Prostate gland (tissue), 2 donors: ENCODE results near the gene CCDC69. TPM values are rescaled to one million over a fixed set of nuclear protein-coding genes. Genes with fewer than 3 reads are reported as not detected.

Source experiments
- DNase-seq: peaks from one replicate; pipeline ENCODE4 v3.0.0-alpha.2; 2019; ENCODE audit warnings: low spot score
- H3K27ac ChIP-seq, 2 donors: fragments of 200-600 bp; sonication (generic); 2 replicates each; pipeline ENCODE4 v1.5.1; 2017 to 2019
- H3K27me3 ChIP-seq: fragments of 200-600 bp; sonication (generic); replicated peaks from 2 replicates; pipeline ENCODE4 v1.5.1; 2019; ENCODE audit not compliant: insufficient read depth
- H3K36me3 ChIP-seq, 2 donors: fragments of 200-600 bp; sonication (generic); 1 replicate in 1 of 2; 2 replicates in 1 of 2; pipeline versions ENCODE4 v1.5.1 to v1.8.1; 2017 to 2019
- H3K4me1 ChIP-seq: fragments of 200-600 bp; sonication (generic); replicated peaks from 2 replicates; pipeline ENCODE4 v1.5.1; 2019
- H3K4me3 ChIP-seq, 2 donors: fragments of 200-600 bp; sonication (generic); 2 replicates each; pipeline ENCODE4 v1.5.1; 2017 to 2019
- H3K9me3 ChIP-seq: fragments of 200-600 bp; sonication (generic); 2 replicates; pipeline ENCODE4 v1.5.1; 2017
- POLR2A ChIP-seq: fragments of 450-650 bp; IDR thresholded peaks from one replicate; pipeline ENCODE4 v1.6.1; 2016; ENCODE audit warnings: antibody characterized with exemption, mild to moderate bottlenecking
- POLR2AphosphoS5 ChIP-seq: sonication (generic); formaldehyde crosslinking; IDR thresholded peaks from one replicate; pipeline ENCODE4 v1.6.1; 2017; ENCODE audit warnings: antibody characterized with exemption
- WGBS: methylation state at CpG from one replicate; pipeline ENCODE4 v1.1.5; 2018; 5-methylcytosine and 5-hydroxymethylcytosine counted together
- intact Hi-C: fragments of 100-400 bp; cut with DNase I; formaldehyde crosslinking; loops from one replicate; pipeline ENCODE4 v1.14.2; 2022
- total RNA-seq, 2 donors: library from RNA; depleted of rRNA; stranded (reverse); fragments of >200 nt; gene quantifications; one replicate each; pipeline ENCODE4 v1.1.0, GENCODE V29; 2016
- TF ChIP-seq, protein P1 (sequence below), 4 experiments: fragments of 200-600 bp in 2 of 4; fragments of 450-650 bp in 2 of 4; sonication (generic) in 2 of 4; IDR thresholded peaks; 1 replicate in 3 of 4; 2 replicates in 1 of 4; pipeline ENCODE4 v1.5.1; 2016 to 2019; ENCODE audit warnings: antibody characterized with exemption in 4 of 4, mild to moderate bottlenecking in 2 of 4, moderate library complexity in 2 of 4

The CCDC69 gene
- total RNA-seq, 2 donors from 2014 or later: 28.2 to 53.8 TPM

- H3K4me1 ChIP-seq: no peaks in the 10 kb centered on the region
- no peaks in the 10 kb centered on the region for H3K9me3 ChIP-seq
- H3K36me3 ChIP-seq: no peaks in the 10 kb centered on the region
- no peak for DNase-seq
- no peak for TF ChIP-seq POLR2AphosphoS5
- H3K4me3 ChIP-seq: no peak overlapping the region
- H3K27me3 ChIP-seq: no peaks in the 10 kb centered on the region
- WGBS: 97% methylated on average over 1 of the region's 1 CpG
- H3K27ac ChIP-seq: no peak overlapping the region
- intact Hi-C loops: no loop called here
These were observed 32.2 kb downstream of the CCDC69 start for GRCh38 chr5:151191661-151192060.

GRCh38 chr5:151189151-151189550 lies 34.7 kb downstream of the CCDC69 start:
- Histone ChIP-seq H3K4me1 (no peaks in the 10 kb centered on the region), H3K9me3 (no peaks in the 10 kb centered on the region), H3K27me3 (no peaks in the 10 kb centered on the region), H3K36me3 (no peaks in the 10 kb centered on the region), H3K4me3 (no peak overlapping the region), H3K27ac (no peak overlapping the region)
- 92% methylated on average over 2 of the region's 2 CpGs for WGBS
- intact Hi-C loops: loop anchor here (10.0 kb wide), 1 partner anchor 106 kb away; no protein-coding TSS in a partner anchor
- TF ChIP-seq, protein P1, sequence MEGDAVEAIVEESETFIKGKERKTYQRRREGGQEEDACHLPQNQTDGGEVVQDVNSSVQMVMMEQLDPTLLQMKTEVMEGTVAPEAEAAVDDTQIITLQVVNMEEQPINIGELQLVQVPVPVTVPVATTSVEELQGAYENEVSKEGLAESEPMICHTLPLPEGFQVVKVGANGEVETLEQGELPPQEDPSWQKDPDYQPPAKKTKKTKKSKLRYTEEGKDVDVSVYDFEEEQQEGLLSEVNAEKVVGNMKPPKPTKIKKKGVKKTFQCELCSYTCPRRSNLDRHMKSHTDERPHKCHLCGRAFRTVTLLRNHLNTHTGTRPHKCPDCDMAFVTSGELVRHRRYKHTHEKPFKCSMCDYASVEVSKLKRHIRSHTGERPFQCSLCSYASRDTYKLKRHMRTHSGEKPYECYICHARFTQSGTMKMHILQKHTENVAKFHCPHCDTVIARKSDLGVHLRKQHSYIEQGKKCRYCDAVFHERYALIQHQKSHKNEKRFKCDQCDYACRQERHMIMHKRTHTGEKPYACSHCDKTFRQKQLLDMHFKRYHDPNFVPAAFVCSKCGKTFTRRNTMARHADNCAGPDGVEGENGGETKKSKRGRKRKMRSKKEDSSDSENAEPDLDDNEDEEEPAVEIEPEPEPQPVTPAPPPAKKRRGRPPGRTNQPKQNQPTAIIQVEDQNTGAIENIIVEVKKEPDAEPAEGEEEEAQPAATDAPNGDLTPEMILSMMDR (IDR thresholded peaks at IDR 0.05): no peak
- TF ChIP-seq POLR2AphosphoS5 (no peak), POLR2A (no peak)
- DNase-seq: no peak

DNA sequence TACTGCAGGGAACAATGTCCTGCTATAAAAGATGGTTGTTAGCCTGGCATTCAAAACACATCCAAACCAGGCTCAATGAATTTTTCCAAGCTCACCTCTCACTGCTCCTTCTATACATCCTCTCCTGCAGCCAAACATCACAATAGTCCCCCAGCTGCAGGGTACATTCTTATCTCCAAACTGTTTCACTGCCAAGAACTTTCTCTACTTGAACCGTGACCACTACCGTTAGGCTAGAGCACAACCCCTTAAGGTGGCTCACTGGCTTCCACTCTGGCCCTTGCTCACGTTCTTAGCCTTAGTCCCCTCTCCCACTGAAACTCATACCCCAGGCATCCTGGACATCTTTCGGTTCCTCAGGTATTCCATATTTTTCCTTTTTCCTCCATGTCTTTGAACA lies 37.4 kb downstream of the CCDC69 start:
- WGBS: 74% methylated on average over 4 of the region's 4 CpGs
- intact Hi-C loops: loop anchor here (10.0 kb wide), 1 partner anchor 108 kb away; no protein-coding TSS in a partner anchor
- Histone ChIP-seq H3K9me3 (no peaks in the 10 kb centered on the region), H3K36me3 (no peaks in the 10 kb centered on the region), H3K27ac (no peak overlapping the region), H3K4me1 (no peaks in the 10 kb centered on the region), H3K4me3 (no peak overlapping the region), H3K27me3 (no peaks in the 10 kb centered on the region)
- TF ChIP-seq POLR2A: no peak
- no peak for DNase-seq

- Histone ChIP-seq H3K4me3 (no peak overlapping the region), H3K9me3 (no peaks in the 10 kb centered on the region), H3K27me3 (no peaks in the 10 kb centered on the region), H3K4me1 (no peaks in the 10 kb centered on the region), H3K36me3 (no peaks in the 10 kb centered on the region), H3K27ac (no peak overlapping the region)
- TF ChIP-seq, protein P1 (IDR thresholded peaks at IDR 0.05): no peak
- no peak for TF ChIP-seq POLR2A
- no peak for TF ChIP-seq POLR2AphosphoS5
- intact Hi-C loops: loop anchor here (10.0 kb wide), 1 partner anchor 109 kb away; no protein-coding TSS in a partner anchor
- WGBS: 52% methylated on average over 5 of the region's 5 CpGs
- DNase-seq: no peak
These were observed 37.8 kb downstream of the CCDC69 start for GRCh38 chr5:151186052-151186451.

GRCh38 chr5:151184316-151185042 lies 39.4 kb downstream of the CCDC69 start:
- H3K27ac ChIP-seq: no peak overlapping the region
- no peaks in the 10 kb centered on the region for H3K4me1 ChIP-seq
- H3K27me3 ChIP-seq: no peaks in the 10 kb centered on the region
- no peak overlapping the region for H3K4me3 ChIP-seq
- H3K9me3 ChIP-seq: no peaks in the 10 kb centered on the region
- no peaks in the 10 kb centered on the region for H3K36me3 ChIP-seq
- DNase-seq: no peak
- TF ChIP-seq POLR2A: no peak
- TF ChIP-seq, protein P1 (IDR thresholded peaks at IDR 0.05): no peak
- no peak for TF ChIP-seq POLR2AphosphoS5
- WGBS: 77% methylated on average over 10 of the region's 10 CpGs
- intact Hi-C loops: loop anchor here (10.0 kb wide), 1 partner anchor 110 kb away; no protein-coding TSS in a partner anchor
